AG10803 (cell line): ENCODE data around the gene CTDP1.

Experiments
- DNase-seq: peaks from one replicate; pipeline ENCODE4 v3.0.0; 2010; ENCODE audit warnings: low read depth
- H3K4me3 ChIP-seq: 2 replicates; pipeline ENCODE4 v1.5.1; 2011; ENCODE audit warnings: mild to moderate bottlenecking, low read length, control low read depth
- CTCF ChIP-seq: conservative IDR thresholded peaks from 2 replicates; pipeline ENCODE4 v1.5.1; 2011; ENCODE audit warnings: mild to moderate bottlenecking, low read length, control low read depth, inconsistent platforms

Gene CTDP1

GRCh38 chr18:79776674-79777073 is 97.1 kb downstream of the CTDP1 start:
- no peak overlapping the region for H3K4me3 ChIP-seq
- TF ChIP-seq CTCF = no peak
- DNase-seq = no peak

GRCh38 chr18:79778291-79778791 is 98.7 kb downstream of the CTDP1 start:
- no peak for TF ChIP-seq CTCF
- H3K4me3 ChIP-seq = no peak overlapping the region
- DNase-seq = no peak

- no peak overlapping the region for H3K4me3 ChIP-seq
These were observed 99.6 kb downstream of the CTDP1 start for GRCh38 chr18:79779021-79779699.

GRCh38 chr18:79779700-79780190 is 100.1 kb downstream of the CTDP1 start:
- no peak for DNase-seq
- no peak overlapping the region for H3K4me3 ChIP-seq
- no peak for TF ChIP-seq CTCF

More at GRCh38 chr18:79779021-79779699, 99.6 kb downstream of the CTDP1 start:
- TF ChIP-seq CTCF = no peak
- DNase-seq = no peak

- no peak for TF ChIP-seq CTCF
These were observed 100.9 kb downstream of the CTDP1 start for GRCh38 chr18:79780547-79780946.

GRCh38 chr18:79781331-79781941 is 101.8 kb downstream of the CTDP1 start:
- TF ChIP-seq CTCF = no peak
- H3K4me3 ChIP-seq = no peak overlapping the region
- DNase-seq = no peak

More at GRCh38 chr18:79780547-79780946, 100.9 kb downstream of the CTDP1 start:
- DNase-seq = no peak
- no peak overlapping the region for H3K4me3 ChIP-seq
